ENCODE measurements around the gene CCL17.
"Not testable (repeated sequence)": the region's sequence is repeated elsewhere in the genome, so short reads cannot be mapped to it uniquely, and the experiment has no call there.

The CCL17 gene

DNA sequence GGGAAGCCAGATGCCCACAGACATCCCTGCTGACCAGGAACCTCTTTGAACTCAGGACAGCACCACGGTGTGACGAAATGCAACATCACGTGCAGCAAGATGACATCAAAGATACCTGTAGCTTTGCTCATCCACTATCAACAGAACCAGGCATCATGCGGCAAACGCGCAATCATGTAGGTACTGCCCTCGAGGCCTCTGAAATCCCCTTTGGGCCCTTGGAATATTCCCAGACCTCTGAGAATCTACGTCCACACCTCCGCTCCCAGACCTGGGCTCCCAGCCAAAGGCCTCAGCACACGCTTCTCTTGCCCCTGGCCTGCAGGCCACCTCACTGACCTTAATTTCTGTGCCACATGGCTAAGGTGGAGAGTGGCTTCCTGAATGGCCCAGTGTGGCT lies 25.0 kb upstream of the CCL17 start:
- no peak for DNase-seq

- no peak for DNase-seq
These were observed 23.7 kb upstream of the CCL17 start for GRCh38 chr16:57380671-57381462.

- no peak for DNase-seq
These were observed 22.6 kb upstream of the CCL17 start for GRCh38 chr16:57381791-57382534.

- no peak for DNase-seq
These were observed 21.9 kb upstream of the CCL17 start for GRCh38 chr16:57382535-57383275.

DNA sequence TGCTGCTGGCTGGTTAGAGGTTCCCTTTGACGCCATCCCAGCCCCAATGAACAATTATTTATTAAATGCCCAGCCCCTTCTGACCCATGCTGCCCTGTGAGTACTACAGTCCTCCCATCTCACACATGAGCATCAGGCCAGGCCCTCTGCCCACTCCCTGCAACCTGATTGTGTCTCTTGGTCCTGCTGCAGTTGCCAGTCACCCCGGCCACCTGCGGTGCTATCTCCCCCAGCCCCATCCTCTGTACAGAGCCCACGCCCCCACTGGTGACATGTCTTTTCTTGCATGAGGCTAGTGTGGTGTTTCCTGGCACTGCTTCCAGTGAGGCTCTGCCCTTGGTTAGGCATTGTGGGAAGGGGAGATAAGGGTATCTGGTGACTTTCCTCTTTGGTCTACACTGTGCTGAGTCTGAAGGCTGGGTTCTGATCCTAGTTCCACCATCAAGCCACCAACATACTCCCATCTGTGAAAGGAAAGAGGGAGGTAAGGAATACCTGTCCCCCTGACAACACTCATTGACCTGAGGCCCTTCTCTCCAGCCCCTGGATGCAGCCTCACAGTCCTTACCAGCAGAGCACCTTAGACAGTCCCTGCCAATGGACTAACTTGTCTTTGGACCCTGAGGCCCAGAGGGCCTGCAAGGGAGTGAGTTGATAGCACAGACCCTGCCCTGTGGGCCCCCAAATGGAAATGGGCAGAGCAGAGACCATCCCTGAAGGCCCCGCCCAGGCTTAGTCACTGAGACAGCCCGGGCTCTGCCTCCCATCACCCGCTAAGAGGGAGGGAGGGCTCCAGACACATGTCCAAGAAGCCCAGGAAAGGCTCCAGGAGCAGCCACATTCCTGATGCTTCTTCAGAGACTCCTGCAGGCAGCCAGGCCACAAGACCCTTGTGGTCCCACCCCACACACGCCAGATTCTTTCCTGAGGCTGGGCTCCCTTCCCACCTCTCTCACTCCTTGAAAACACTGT lies 21.0 kb upstream of the CCL17 start:
- DNase-seq = no peak

DNA sequence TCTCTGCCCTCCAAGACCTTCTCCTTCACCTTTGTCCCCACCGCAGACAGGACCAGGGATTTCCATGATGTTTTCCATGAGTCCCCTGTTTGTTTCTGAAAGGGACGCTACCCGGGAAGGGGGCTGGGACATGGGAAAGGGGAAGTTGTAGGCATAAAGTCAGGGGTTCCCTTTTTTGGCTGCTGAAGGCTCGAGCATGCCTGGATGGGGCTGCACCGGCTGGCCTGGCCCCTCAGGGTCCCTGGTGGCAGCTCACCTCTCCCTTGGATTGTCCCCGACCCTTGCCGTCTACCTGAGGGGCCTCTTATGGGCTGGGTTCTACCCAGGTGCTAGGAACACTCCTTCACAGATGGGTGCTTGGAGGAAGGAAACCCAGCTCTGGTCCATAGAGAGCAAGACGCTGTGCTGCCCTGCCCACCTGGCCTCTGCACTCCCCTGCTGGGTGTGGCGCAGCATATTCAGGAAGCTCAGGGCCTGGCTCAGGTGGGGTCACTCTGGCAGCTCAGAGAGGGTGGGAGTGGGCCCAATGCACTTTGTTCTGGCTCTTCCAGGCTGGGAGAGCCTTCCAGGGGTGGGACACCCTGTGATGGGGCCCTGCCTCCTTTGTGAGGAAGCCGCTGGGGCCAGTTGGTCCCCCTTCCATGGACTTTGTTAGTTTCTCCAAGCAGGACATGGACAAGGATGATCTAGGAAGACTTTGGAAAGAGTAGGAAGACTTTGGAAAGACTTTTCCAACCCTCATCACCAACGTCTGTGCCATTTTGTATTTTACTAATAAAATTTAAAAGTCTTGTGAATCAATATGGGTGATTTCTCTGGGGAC lies 20.1 kb upstream of the CCL17 start:
- DNase-seq = no peak

- no peak for DNase-seq
These were observed 19.5 kb upstream of the CCL17 start for GRCh38 chr16:57385083-57385482.

- DNase-seq = no peak
These were observed 18.1 kb upstream of the CCL17 start for GRCh38 chr16:57386381-57386951.

- DNase-seq = no peak
These were observed 16.8 kb upstream of the CCL17 start for GRCh38 chr16:57387598-57388354.

- no peak for DNase-seq
These were observed 16.0 kb upstream of the CCL17 start for GRCh38 chr16:57388359-57389086.

GRCh38 chr16:57389087-57389468 lies 15.5 kb upstream of the CCL17 start:
- DNase-seq = no peak

DNA sequence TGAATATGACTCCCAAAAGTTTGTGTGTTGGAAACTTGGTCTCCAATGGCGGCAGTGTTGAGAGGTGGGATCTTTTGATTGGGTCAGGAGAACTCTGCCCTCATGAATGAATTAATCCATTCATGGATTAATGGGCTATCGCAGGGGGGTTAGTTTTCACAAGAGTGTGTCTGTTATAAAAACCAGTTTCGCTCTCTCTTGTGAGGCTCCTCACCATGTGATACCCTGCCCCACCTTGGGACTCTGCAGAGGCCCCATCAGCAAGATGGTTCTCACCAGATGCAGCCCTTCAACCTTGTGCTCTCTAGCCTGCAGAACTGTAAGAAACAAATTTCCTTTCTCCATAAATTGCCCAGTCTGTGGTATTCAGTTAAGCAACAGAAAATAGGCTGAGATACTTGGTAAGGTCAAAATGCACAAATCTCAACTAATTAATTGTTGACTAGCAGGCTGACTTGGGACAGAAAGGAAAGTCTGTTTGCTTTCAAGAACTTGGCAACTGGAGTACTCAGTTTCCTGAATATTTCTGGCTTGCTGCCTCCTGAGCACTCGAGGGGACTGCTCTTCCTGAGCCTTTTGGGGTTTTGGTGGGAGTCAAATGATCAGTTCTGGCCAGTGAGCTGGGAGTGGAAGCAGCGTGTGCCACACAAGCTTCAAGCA lies 13.8 kb upstream of the CCL17 start:
- no peak for DNase-seq

DNA sequence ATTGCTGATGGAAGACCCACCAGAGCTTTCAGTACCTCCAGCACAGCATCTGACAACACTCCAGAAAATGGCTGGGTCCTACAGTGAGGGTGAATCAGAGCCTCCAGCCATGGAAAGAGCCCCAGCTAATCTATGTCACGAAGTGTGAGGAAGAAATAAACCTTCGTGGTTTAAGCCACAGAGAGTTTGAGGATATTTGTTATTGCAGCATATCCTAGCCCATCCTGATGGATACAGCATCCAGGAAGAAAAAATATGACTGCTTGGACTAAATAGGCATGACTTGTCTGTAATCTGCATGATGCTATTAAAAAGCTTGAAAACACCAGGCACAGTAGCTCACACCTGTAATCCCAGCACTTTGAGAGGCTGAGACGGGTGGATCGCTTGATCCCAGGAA lies 13.3 kb upstream of the CCL17 start:
- no peak for DNase-seq

DNA sequence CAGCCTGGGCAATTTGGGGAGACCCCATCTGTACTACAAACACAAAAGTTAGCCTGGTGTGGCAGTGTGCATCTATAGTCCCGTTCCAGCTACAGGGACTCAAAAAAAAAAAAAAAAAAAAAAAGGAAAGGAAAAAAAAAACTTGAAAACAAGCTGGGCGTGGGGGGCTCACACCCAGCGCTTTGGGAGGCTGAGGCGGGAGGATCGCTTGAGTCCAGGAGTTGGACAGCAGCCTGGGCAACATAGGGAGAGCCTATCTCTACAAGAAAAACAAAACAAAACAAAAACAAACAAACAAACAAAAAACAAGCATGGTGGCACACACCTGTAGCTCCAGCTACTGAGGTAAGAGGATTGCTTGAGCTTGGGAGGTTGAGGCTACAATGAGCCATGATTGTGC lies 12.9 kb upstream of the CCL17 start:
- DNase-seq = no peak

GRCh38 chr16:57392694-57393093 lies 11.9 kb upstream of the CCL17 start:
- no peak for DNase-seq

DNA sequence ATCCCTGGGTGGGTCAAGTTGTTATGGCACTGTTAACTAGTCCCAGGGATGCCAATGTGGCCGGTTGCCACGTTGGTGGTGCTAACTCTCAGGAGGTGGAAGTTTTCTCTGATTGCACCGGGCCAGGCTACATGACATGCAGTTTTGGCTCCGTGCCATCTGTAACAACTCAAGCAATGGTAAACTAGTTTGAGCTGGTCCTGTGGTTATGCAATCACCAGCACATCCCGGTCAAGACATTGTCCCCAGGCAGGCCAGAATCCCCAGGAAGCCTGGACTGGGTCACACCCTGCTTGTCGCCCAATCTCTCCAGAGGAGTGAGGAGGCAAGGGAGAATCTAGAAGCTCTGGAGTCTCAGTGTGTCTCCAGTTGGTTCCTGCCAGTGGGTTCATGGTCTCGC lies 10.1 kb upstream of the CCL17 start:
- DNase-seq = no peak

- DNase-seq = no peak
These were observed 9.5 kb upstream of the CCL17 start for GRCh38 chr16:57395026-57395425.

- no peak for DNase-seq
These were observed 7.8 kb upstream of the CCL17 start for GRCh38 chr16:57396786-57397185.

DNA sequence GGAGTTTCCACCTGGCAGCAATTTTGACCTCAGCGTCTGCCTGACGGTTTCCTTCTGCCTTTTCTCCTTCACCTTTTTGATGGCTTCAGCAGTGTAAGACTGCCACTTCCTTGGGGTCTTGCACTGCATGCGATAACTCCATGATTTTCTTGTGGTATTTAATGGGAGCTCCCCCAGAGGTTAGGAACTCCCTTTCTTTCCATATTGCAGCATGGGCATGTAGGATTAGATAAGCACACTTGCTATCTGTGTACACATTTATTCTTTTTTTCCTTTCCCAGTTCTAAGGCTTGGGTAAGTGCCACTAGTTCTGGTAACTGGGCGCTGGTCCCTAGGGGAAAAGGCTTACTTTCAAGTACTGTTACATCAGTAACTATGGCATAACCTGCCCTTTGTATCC lies 7.1 kb upstream of the CCL17 start:
- not testable (repeated sequence) for DNase-seq

Data from NCI-H446 (cell line).